A673 (cell line): ENCODE data around the gene BCL10. TPM values are rescaled to one million over a fixed set of nuclear protein-coding genes. Genes with fewer than 3 reads are reported as not detected.
A peak's percentile ranks its signal among the peaks of the same experiment; 100 is the strongest.

Experiments used
- Bru-seq: library from RNA; stranded (reverse); fragments of 400-500 nt; gene quantifications from one replicate; lab custom pipeline; 2021; lab: Mats Ljungman, UMichigan
- BruChase-seq, 2 experiments: library from RNA; stranded (reverse); fragments of 400-500 nt; gene quantifications; one replicate each; lab custom pipeline; 2021; lab: Mats Ljungman, UMichigan
- BruUV-seq: library from RNA; stranded (reverse); fragments of 400-500 nt; replicated peaks from 2 replicates; lab custom pipeline; 2021; lab: Mats Ljungman, UMichigan
- CTCF ChIA-PET: fragments of 300-600 bp; sonication (Branson Sonifier 250); formaldehyde crosslinking; loops from one replicate; lab custom pipeline; 2022; ENCODE audit warnings: antibody characterized with exemption; lab: Charles Lee
- POLR2A ChIA-PET: fragments of 300-600 bp; sonication (Branson Sonifier 250); formaldehyde crosslinking; loops from one replicate; lab custom pipeline; 2022; ENCODE audit warnings: antibody characterized with exemption; ENCODE audit not compliant: low non-redundant PET; lab: Charles Lee
- DNase-seq: peaks from one replicate; pipeline ENCODE4 v3.0.0-alpha.2; 2015; ENCODE audit warnings: low spot score
- H3K27ac ChIP-seq: fragments of 200-600 bp; sonication (generic); 2 replicates; pipeline ENCODE4 v1.5.1; 2016; ENCODE audit warnings: mixed run types, low read depth, mild to moderate bottlenecking, mixed read lengths, antibody characterized with exemption, low read length; ENCODE audit not compliant: poor library complexity, severe bottlenecking
- H3K27me3 ChIP-seq: fragments of 200-600 bp; sonication (generic); replicated peaks from 2 replicates; pipeline ENCODE4 v1.6.1; 2017; ENCODE audit warnings: mixed run types, low read depth, mild to moderate bottlenecking, mixed read lengths, antibody characterized with exemption, low read length; ENCODE audit not compliant: insufficient read depth, poor library complexity
- H3K36me3 ChIP-seq: fragments of 200-600 bp; sonication (generic); 2 replicates; pipeline ENCODE4 v1.6.1; 2016; ENCODE audit warnings: mixed run types, mild to moderate bottlenecking, mixed read lengths, antibody characterized with exemption, low read length; ENCODE audit not compliant: insufficient read depth, poor library complexity, severe bottlenecking
- H3K4me1 ChIP-seq: fragments of 200-600 bp; sonication (generic); 2 replicates; pipeline ENCODE4 v1.6.1; 2017; ENCODE audit warnings: mixed run types, mild to moderate bottlenecking, mixed read lengths, antibody characterized with exemption, low read length; ENCODE audit not compliant: insufficient read depth, poor library complexity, severe bottlenecking
- H3K4me3 ChIP-seq: fragments of 200-600 bp; sonication (generic); 2 replicates; pipeline ENCODE4 v1.5.1; 2016; ENCODE audit warnings: low read depth, mixed run types, mild to moderate bottlenecking, mixed read lengths, low read length; ENCODE audit not compliant: poor library complexity, severe bottlenecking
- H3K9me3 ChIP-seq: fragments of 200-600 bp; sonication (generic); 2 replicates; pipeline ENCODE4 v1.6.1; 2016; ENCODE audit warnings: mixed run types, low read depth, mild to moderate bottlenecking, mixed read lengths, antibody characterized with exemption, low read length; ENCODE audit not compliant: poor library complexity, severe bottlenecking
- CTCF ChIP-seq: fragments of 300-800, 200-600 bp; sonication (generic); conservative IDR thresholded peaks from 2 replicates; pipeline ENCODE4 v1.5.1; 2017; ENCODE audit warnings: low read depth, mild to moderate bottlenecking, antibody characterized with exemption, low read length, moderate library complexity, mixed read lengths
- EZH2 ChIP-seq: fragments of 200-600 bp; sonication (generic); IDR thresholded peaks from 2 replicates; pipeline ENCODE4 v1.6.1; 2017; ENCODE audit warnings: borderline replicate concordance, low read depth, mild to moderate bottlenecking, mixed read lengths, antibody characterized with exemption, low read length; ENCODE audit not compliant: poor library complexity, severe bottlenecking
- intact Hi-C: fragments of 100-400 bp; cut with micrococcal nuclease; formaldehyde crosslinking; loops from one replicate; pipeline ENCODE4 v1.10.0; 2022; ENCODE audit not compliant: unreplicated experiment
- long read RNA-seq: library from polyadenylated mRNA; stranded (forward); transcript quantifications from one replicate; pipeline ENCODE4 v2.0.0, GENCODE V29; 2022
- total RNA-seq: library from RNA; stranded (reverse); gene quantifications from 2 replicates; pipeline ENCODE4 v1.2.3, GENCODE V29; 2021

The BCL10 gene
- total RNA-seq (18.1 and 20.9 TPM in 2 replicates), Bru-seq, nascent RNA (percentile 81 among the genes with signal in this experiment), BruChase-seq, experiment 1, labeled RNA remaining after a 2-hour chase (percentile 88 among the genes with signal in this experiment), BruChase-seq, experiment 2, labeled RNA remaining after a 6-hour chase (percentile 71 among the genes with signal in this experiment)
- long read RNA-seq, transcript BCL10-203 (3 exons, 2,833 nt): major isoform, 26 of 31 reads
- long read RNA-seq, partial matches to known transcripts: 0 of 31 reads
- long read RNA-seq, other reads (novel, unspliced or antisense): 5 of 31 reads

- H3K4me1 ChIP-seq: peaks cover 21% of the 10 kb centered on the region
- TF ChIP-seq EZH2 (no peak), CTCF (no peak)
- ChIA-PET CTCF (interaction anchor here (0.5 to 1.7 kb wide), 5 partner anchors 17 to 417 kb away, joined by 3 to 9 read pairs (median 6); partner anchors contain the start of gene C1orf52), POLR2A (interaction anchor here (0.7 kb wide), 2 partner anchors 1035 to 1498 kb away, joined by 3 read pairs; no protein-coding TSS in a partner anchor)
- DNase-seq: peak; percentile 99
- peak within 1 kb of the TSS; percentile 84 for H3K4me3 ChIP-seq
- intact Hi-C loops: no loop called here
- no peaks in the 10 kb centered on the region for H3K27me3 ChIP-seq
- peak within 1 kb of the TSS; percentile 92 for H3K27ac ChIP-seq
- no peaks in the 10 kb centered on the region for H3K36me3 ChIP-seq
- BruUV-seq: no TSS peak
- no peaks in the 10 kb centered on the region for H3K9me3 ChIP-seq
These were observed at the start of gene BCL10 for GRCh38 chr1:85276215-85276977. Gene BCL10, minus strand, starts transcription at chr1:85276632. Its CDS starts 280 bp downstream, at chr1:85276352.

GRCh38 chr1:85325920-85326319, 49.5 kb upstream of the BCL10 start:
- Histone ChIP-seq H3K27ac (no peak overlapping the region), H3K4me1 (peaks cover 28% of the 10 kb centered on the region), H3K4me3 (no peak overlapping the region), H3K36me3 (no peaks in the 10 kb centered on the region), H3K9me3 (no peaks in the 10 kb centered on the region), H3K27me3 (no peaks in the 10 kb centered on the region)
- DNase-seq: no peak
- BruUV-seq: no TSS peak
- POLR2A ChIA-PET: no interaction called here
- no peak for TF ChIP-seq CTCF
- TF ChIP-seq EZH2: no peak
- intact Hi-C loops: no loop called here
- CTCF ChIA-PET: no interaction called here

- intact Hi-C loops: no loop called here
- H3K4me1 ChIP-seq: peaks cover 29% of the 10 kb centered on the region
- CTCF ChIA-PET: interaction anchor here (0.7 kb wide), 2 partner anchors 33 to 348 kb away, joined by 4 to 7 read pairs; no protein-coding TSS in a partner anchor
- no TSS peak for BruUV-seq
- TF ChIP-seq CTCF (no peak), EZH2 (no peak)
- H3K4me3 ChIP-seq: no peak overlapping the region
- POLR2A ChIA-PET: no interaction called here
- DNase-seq: no peak
- H3K36me3 ChIP-seq: no peaks in the 10 kb centered on the region
- H3K9me3 ChIP-seq: no peaks in the 10 kb centered on the region
- no peaks in the 10 kb centered on the region for H3K27me3 ChIP-seq
- H3K27ac ChIP-seq: no peak overlapping the region
These were observed 47.3 kb upstream of the BCL10 start for GRCh38 chr1:85323770-85324169.
